ENCODE results near the gene NPHP4. TPM values are rescaled to one million over a fixed set of nuclear protein-coding genes. Genes with fewer than 3 reads are reported as not detected.

The NPHP4 gene
- total RNA-seq, 1 donor from 2014 or later: 3.2 TPM

- DNase-seq (ENCODE audit: low read depth) (no peak), FAIRE-seq (no peak)
- TF ChIP-seq CTCF (IDR thresholded peaks at IDR 0.05; ENCODE audit: insufficient read depth, low read length, severe bottlenecking): no peak
- no peaks in the 10 kb centered on the region for H3K36me3 ChIP-seq (ENCODE audit: control insufficient read depth, insufficient read depth, low read length)
- H3K4me3 ChIP-seq (ENCODE audit: low read depth, low read length): no peak overlapping the region
- H3K27me3 ChIP-seq (ENCODE audit: control insufficient read depth, insufficient read depth, low read length): no peaks in the 10 kb centered on the region
Observed at GRCh38 chr1:5910666-5911065, 81.6 kb downstream of the NPHP4 start.

GRCh38 chr1:5910276-5910620 is 82.0 kb downstream of the NPHP4 start:
- no peak for DNase-seq (ENCODE audit: low read depth)
- Histone ChIP-seq H3K4me3 (ENCODE audit: low read depth, low read length) (no peak overlapping the region), H3K36me3 (ENCODE audit: control insufficient read depth, insufficient read depth, low read length) (no peaks in the 10 kb centered on the region), H3K27me3 (ENCODE audit: control insufficient read depth, insufficient read depth, low read length) (no peaks in the 10 kb centered on the region)
- no peak for FAIRE-seq
- no peak for TF ChIP-seq CTCF (IDR thresholded peaks at IDR 0.05; ENCODE audit: insufficient read depth, low read length, severe bottlenecking)

GRCh38 chr1:5909576-5910275 is 82.5 kb downstream of the NPHP4 start:
- H3K36me3 ChIP-seq (ENCODE audit: control insufficient read depth, insufficient read depth, low read length): peaks cover under 1% of the 10 kb centered on the region
- FAIRE-seq (no peak), DNase-seq (ENCODE audit: low read depth) (no peak)
- H3K27me3 ChIP-seq (ENCODE audit: control insufficient read depth, insufficient read depth, low read length): no peaks in the 10 kb centered on the region
- H3K4me3 ChIP-seq (ENCODE audit: low read depth, low read length): no peak overlapping the region
- no peak for TF ChIP-seq CTCF (IDR thresholded peaks at IDR 0.05; ENCODE audit: insufficient read depth, low read length, severe bottlenecking)

GRCh38 chr1:5908461-5909375 is 83.5 kb downstream of the NPHP4 start:
- FAIRE-seq (no peak), DNase-seq (ENCODE audit: low read depth) (no peak)
- Histone ChIP-seq H3K36me3 (ENCODE audit: control insufficient read depth, insufficient read depth, low read length) (peaks cover 3% of the 10 kb centered on the region), H3K27me3 (ENCODE audit: control insufficient read depth, insufficient read depth, low read length) (no peaks in the 10 kb centered on the region), H3K4me3 (ENCODE audit: low read depth, low read length) (no peak overlapping the region)
- TF ChIP-seq CTCF (IDR thresholded peaks at IDR 0.05; ENCODE audit: insufficient read depth, low read length, severe bottlenecking): no peak

- TF ChIP-seq CTCF (IDR thresholded peaks at IDR 0.05; ENCODE audit: insufficient read depth, low read length, severe bottlenecking): no peak
- peaks cover 3% of the 10 kb centered on the region for H3K36me3 ChIP-seq (ENCODE audit: control insufficient read depth, insufficient read depth, low read length)
- FAIRE-seq: no peak
- DNase-seq (ENCODE audit: low read depth): no peak
- H3K27me3 ChIP-seq (ENCODE audit: control insufficient read depth, insufficient read depth, low read length): no peaks in the 10 kb centered on the region
- H3K4me3 ChIP-seq (ENCODE audit: low read depth, low read length): no peak overlapping the region
Observed at GRCh38 chr1:5907966-5908365, 84.3 kb downstream of the NPHP4 start.
